Measurements from ENCODE around the gene RIPPLY2. TPM values are rescaled to one million over a fixed set of nuclear protein-coding genes. Genes with fewer than 3 reads are reported as not detected.

The RIPPLY2 gene
- total RNA-seq, 6 donors from 2014 or later, result not detected

- no peak overlapping the region for H3K4me3 ChIP-seq
- 84 to 87% methylated on average over 2 of the region's 2 CpGs for WGBS, 2 donors
- no peak for DNase-seq
Observed at GRCh38 chr6:83849127-83849526, 4.0 kb upstream of the RIPPLY2 start.

DNA sequence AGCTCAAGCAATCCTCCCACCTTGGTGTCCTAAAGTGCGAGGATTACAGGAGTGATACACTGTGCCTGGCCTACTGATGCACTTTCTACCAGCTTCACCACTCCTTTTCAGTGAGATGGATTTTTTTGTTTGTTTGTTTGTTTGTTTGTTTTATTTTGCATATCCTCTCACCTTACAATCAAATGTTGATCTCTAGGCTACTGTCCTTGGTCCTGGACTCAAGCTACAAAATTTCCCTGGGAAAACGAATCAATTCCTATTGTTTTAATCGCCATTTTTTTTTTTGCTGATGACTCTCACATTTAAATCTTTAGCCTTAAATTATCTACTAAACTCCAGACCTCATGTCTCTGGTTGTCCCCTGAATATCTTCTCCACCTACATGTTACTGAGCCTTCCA lies 3.5 kb upstream of the RIPPLY2 start:
- TF ChIP-seq CTCF (IDR thresholded peaks at IDR 0.05) (no peak), POLR2A (IDR thresholded peaks at IDR 0.05) (no peak), POLR2AphosphoS5 (IDR thresholded peaks at IDR 0.05) (no peak), EP300 (IDR thresholded peaks at IDR 0.05) (no peak)
- Histone ChIP-seq H3K4me1 (peaks cover 4 to 16% (median 12%) of the 10 kb centered on the region in 4 donors), H3K4me3 (no peak overlapping the region), H3K9me3 (no peaks in the 10 kb centered on the region), H3K36me3 (no peaks in the 10 kb centered on the region), H3K27ac (no peak overlapping the region), H3K27me3 (peaks cover 2 to 20% (median 10%) of the 10 kb centered on the region in 4 donors)
- 79 to 82% methylated on average over 3 of the region's 3 CpGs for WGBS, 2 donors
- DNase-seq (no peak), ATAC-seq (ENCODE audit: low FRiP score in 2 of 2) (no peak)

More at GRCh38 chr6:83849127-83849526, 4.0 kb upstream of the RIPPLY2 start:
- Histone ChIP-seq H3K36me3 (no peaks in the 10 kb centered on the region), H3K27me3 (peaks cover 2 to 20% (median 10%) of the 10 kb centered on the region in 4 donors), H3K27ac (no peak overlapping the region), H3K4me1 (peaks cover 4 to 15% (median 12%) of the 10 kb centered on the region in 4 donors), H3K9me3 (no peaks in the 10 kb centered on the region)
- ATAC-seq (ENCODE audit: low FRiP score in 2 of 2), result no peak
- TF ChIP-seq CTCF (IDR thresholded peaks at IDR 0.05) (no peak), POLR2AphosphoS5 (IDR thresholded peaks at IDR 0.05) (no peak), EP300 (IDR thresholded peaks at IDR 0.05) (no peak), POLR2A (IDR thresholded peaks at IDR 0.05) (no peak)

- Histone ChIP-seq H3K4me3 (peak overlapping the region in 3 of 4 donors; percentile 30 to 51 (median 42)), H3K4me1 (peaks cover 4 to 16% (median 12%) of the 10 kb centered on the region in 4 donors), H3K27me3 (peaks cover 2 to 20% (median 10%) of the 10 kb centered on the region in 4 donors), H3K9me3 (no peaks in the 10 kb centered on the region), H3K27ac (no peak overlapping the region), H3K36me3 (no peaks in the 10 kb centered on the region)
- TF ChIP-seq POLR2AphosphoS5 (IDR thresholded peaks at IDR 0.05), result no peak
- no peak for TF ChIP-seq POLR2A (IDR thresholded peaks at IDR 0.05)
- TF ChIP-seq CTCF (IDR thresholded peaks at IDR 0.05), result no peak
- TF ChIP-seq EP300 (IDR thresholded peaks at IDR 0.05), result no peak
- ATAC-seq (ENCODE audit: low FRiP score in 2 of 2) (no peak), DNase-seq (no peak)
- WGBS, 2 donors, result 13 to 16% methylated on average over 16 of the region's 16 CpGs
Observed at GRCh38 chr6:83852528-83853177, 507 bp upstream of the RIPPLY2 start.

GRCh38 chr6:83854001-83854501 lies 891 bp downstream of the RIPPLY2 start:
- H3K27ac ChIP-seq, result no peak overlapping the region
- H3K4me3 ChIP-seq, result peak overlapping the region in 3 of 4 donors; percentile 30 to 51 (median 42)
- no peaks in the 10 kb centered on the region for H3K36me3 ChIP-seq
- H3K9me3 ChIP-seq, result no peaks in the 10 kb centered on the region
- no peak for TF ChIP-seq CTCF (IDR thresholded peaks at IDR 0.05)
- no peak for TF ChIP-seq POLR2A (IDR thresholded peaks at IDR 0.05)
- no peak for TF ChIP-seq EP300 (IDR thresholded peaks at IDR 0.05)
- no peak for TF ChIP-seq POLR2AphosphoS5 (IDR thresholded peaks at IDR 0.05)
- 15 to 17% methylated on average over 12 to 18 of the region's 18 CpGs for WGBS, 2 donors
- H3K4me1 ChIP-seq, result peaks cover 9 to 20% (median 16%) of the 10 kb centered on the region in 4 donors
- DNase-seq (no peak), ATAC-seq (ENCODE audit: low FRiP score in 2 of 2) (no peak)
- peaks cover 2 to 20% (median 10%) of the 10 kb centered on the region in 4 donors for H3K27me3 ChIP-seq

All from upper lobe of left lung (tissue), 6 donors.